PC-3 (cell line): ENCODE data around the gene PLAAT5. TPM values are rescaled to one million over a fixed set of nuclear protein-coding genes. Genes with fewer than 3 reads are reported as not detected.
A peak's percentile ranks its signal among the peaks of the same experiment; 100 is the strongest.

Experiments used
- ATAC-seq: fragments of 200-7000 bp; cut with Tn5 transposase; 2 replicates; pipeline ENCODE4 v1.9.1; 2020; ENCODE audit warnings: mild to moderate bottlenecking, moderate library complexity
- BruUV-seq: library from RNA; stranded (reverse); fragments of 400-500 nt; replicated peaks from 2 replicates; lab custom pipeline; 2021; lab: Mats Ljungman, UMichigan
- CTCF ChIA-PET: fragments of 300-600 bp; sonication (Branson Sonifier 250); formaldehyde crosslinking; loops from one replicate; lab custom pipeline; 2022; ENCODE audit warnings: antibody characterized with exemption; lab: Charles Lee
- POLR2A ChIA-PET: fragments of 300-600 bp; sonication (Branson Sonifier 250); formaldehyde crosslinking; loops from one replicate; lab custom pipeline; 2022; ENCODE audit warnings: antibody characterized with exemption; ENCODE audit not compliant: unreplicated experiment; lab: Charles Lee
- DNase-seq: peaks from one replicate; pipeline ENCODE4 v3.0.0-alpha.2; 2015
- H2AFZ ChIP-seq: fragments of 300-600 bp; sonication (generic); 2 replicates; pipeline ENCODE4 v1.6.0; 2016; ENCODE audit warnings: antibody characterized with exemption, low read length
- H3F3A ChIP-seq: fragments of 300-600 bp; sonication (generic); one replicate; pipeline ENCODE4 v1.6.0; 2017; ENCODE audit warnings: antibody characterized with exemption, low read length, control low read depth, mild to moderate bottlenecking; ENCODE audit not compliant: unreplicated experiment
- H3K27ac ChIP-seq: fragments of 300-600 bp; sonication (generic); 2 replicates; pipeline ENCODE4 v1.5.1; 2016; ENCODE audit warnings: mild to moderate bottlenecking, low read length
- H3K27me3 ChIP-seq: fragments of 300-600 bp; sonication (generic); 2 replicates; pipeline ENCODE4 v1.6.1; 2016; ENCODE audit warnings: low read length, mixed read lengths
- H3K36me3 ChIP-seq: fragments of 300-600 bp; sonication (generic); 2 replicates; pipeline ENCODE4 v1.6.1; 2016; ENCODE audit warnings: low read depth, mixed run types, low read length, mixed read lengths
- H3K4me1 ChIP-seq: fragments of 300-600 bp; sonication (generic); 2 replicates; pipeline ENCODE4 v1.5.1; 2016; ENCODE audit warnings: low read length; ENCODE audit not compliant: insufficient read depth
- H3K4me2 ChIP-seq: fragments of 300-600 bp; sonication (generic); 2 replicates; pipeline ENCODE4 v1.6.0; 2016; ENCODE audit warnings: low read length
- H3K4me3 ChIP-seq: fragments of 300-600 bp; sonication (generic); 2 replicates; pipeline ENCODE4 v1.5.1; 2016; ENCODE audit warnings: mild to moderate bottlenecking, low read length, mixed read lengths
- H3K79me2 ChIP-seq: fragments of 300-600 bp; sonication (generic); 2 replicates; pipeline ENCODE4 v1.6.1; 2017; ENCODE audit warnings: low read length, mixed read lengths
- H3K9ac ChIP-seq: fragments of 300-600 bp; sonication (generic); 2 replicates; pipeline ENCODE4 v1.6.0; 2016; ENCODE audit warnings: mild to moderate bottlenecking, low read length
- H3K9me2 ChIP-seq: fragments of 300-600 bp; sonication (generic); replicated peaks from 2 replicates; pipeline ENCODE4 v1.6.1; 2016; ENCODE audit warnings: mixed run types, low read length, mixed read lengths
- H3K9me3 ChIP-seq: fragments of 300-600 bp; sonication (generic); 2 replicates; pipeline ENCODE4 v1.6.1; 2016; ENCODE audit warnings: low read length, mixed read lengths
- H4K20me1 ChIP-seq: fragments of 300-600 bp; sonication (generic); 2 replicates; pipeline ENCODE4 v1.6.1; 2016; ENCODE audit warnings: low read length, mixed read lengths
- EZH2 ChIP-seq: fragments of 300-600 bp; sonication (generic); IDR thresholded peaks from one replicate; pipeline ENCODE4 v1.6.1; 2017; ENCODE audit warnings: antibody characterized with exemption, mild to moderate bottlenecking, low read length; ENCODE audit not compliant: unreplicated experiment
- EZH2phosphoT487 ChIP-seq: fragments of 300-600 bp; sonication (generic); IDR thresholded peaks from 2 replicates; pipeline ENCODE4 v1.6.1; 2018; ENCODE audit warnings: mild to moderate bottlenecking, antibody characterized with exemption, low read length, borderline replicate concordance
- intact Hi-C: fragments of 100-400 bp; cut with micrococcal nuclease; formaldehyde crosslinking; loops from 2 replicates; pipeline ENCODE4 v1.9.0; 2023
- total RNA-seq: library from RNA; depleted of rRNA; stranded (reverse); fragments of >200 nt; gene quantifications from 2 replicates; pipeline ENCODE4 v1.2.3, GENCODE V29; 2014
- TF ChIP-seq, protein P1 (sequence below): fragments of 300-600 bp; sonication (generic); conservative IDR thresholded peaks from 2 replicates; pipeline ENCODE4 v1.5.1; 2017; ENCODE audit warnings: antibody characterized with exemption, low read depth, mild to moderate bottlenecking, low read length

PLAAT5 gene
- total RNA-seq, 1 experiment from 2014 or later, result not detected

DNA sequence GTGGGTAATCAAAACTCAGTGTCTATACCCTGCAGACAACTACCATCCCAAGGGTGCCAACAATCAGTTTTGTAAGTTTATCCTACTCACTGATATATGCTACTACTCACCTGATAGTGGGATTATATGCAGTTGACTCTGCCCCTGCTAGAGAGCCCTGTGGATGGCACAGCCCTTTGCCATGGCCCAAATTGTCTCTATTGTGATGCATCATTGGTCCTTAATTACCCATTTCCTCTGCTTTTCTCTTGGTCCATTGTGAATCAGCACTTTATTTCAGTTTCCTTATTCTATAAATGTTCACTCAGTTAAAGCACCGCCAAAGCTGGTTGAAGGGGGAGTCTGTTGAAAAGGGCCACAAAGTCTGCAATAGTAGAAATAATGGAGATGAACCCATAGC is 42.3 kb downstream of the PLAAT5 start:
- H3F3A ChIP-seq, result no peaks in the 10 kb centered on the region
- BruUV-seq, result no TSS peak
- ChIA-PET CTCF (no interaction called here), POLR2A (no interaction called here)
- H3K36me3 ChIP-seq, result no peaks in the 10 kb centered on the region
- ATAC-seq, result no peak
- intact Hi-C loops, result no loop called here
- H3K9ac ChIP-seq, result no peak overlapping the region
- no peaks in the 10 kb centered on the region for H3K9me3 ChIP-seq
- H3K79me2 ChIP-seq, result no peaks in the 10 kb centered on the region
- H3K4me3 ChIP-seq, result no peak overlapping the region
- H3K27ac ChIP-seq, result no peak overlapping the region
- no peaks in the 10 kb centered on the region for H3K4me1 ChIP-seq
- H3K9me2 ChIP-seq, result no peaks in the 10 kb centered on the region
- no peak for DNase-seq
- no peak overlapping the region for H3K4me2 ChIP-seq
- no peaks in the 10 kb centered on the region for H4K20me1 ChIP-seq
- no peak for TF ChIP-seq EZH2phosphoT487
- TF ChIP-seq, protein P1, sequence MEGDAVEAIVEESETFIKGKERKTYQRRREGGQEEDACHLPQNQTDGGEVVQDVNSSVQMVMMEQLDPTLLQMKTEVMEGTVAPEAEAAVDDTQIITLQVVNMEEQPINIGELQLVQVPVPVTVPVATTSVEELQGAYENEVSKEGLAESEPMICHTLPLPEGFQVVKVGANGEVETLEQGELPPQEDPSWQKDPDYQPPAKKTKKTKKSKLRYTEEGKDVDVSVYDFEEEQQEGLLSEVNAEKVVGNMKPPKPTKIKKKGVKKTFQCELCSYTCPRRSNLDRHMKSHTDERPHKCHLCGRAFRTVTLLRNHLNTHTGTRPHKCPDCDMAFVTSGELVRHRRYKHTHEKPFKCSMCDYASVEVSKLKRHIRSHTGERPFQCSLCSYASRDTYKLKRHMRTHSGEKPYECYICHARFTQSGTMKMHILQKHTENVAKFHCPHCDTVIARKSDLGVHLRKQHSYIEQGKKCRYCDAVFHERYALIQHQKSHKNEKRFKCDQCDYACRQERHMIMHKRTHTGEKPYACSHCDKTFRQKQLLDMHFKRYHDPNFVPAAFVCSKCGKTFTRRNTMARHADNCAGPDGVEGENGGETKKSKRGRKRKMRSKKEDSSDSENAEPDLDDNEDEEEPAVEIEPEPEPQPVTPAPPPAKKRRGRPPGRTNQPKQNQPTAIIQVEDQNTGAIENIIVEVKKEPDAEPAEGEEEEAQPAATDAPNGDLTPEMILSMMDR, result no peak
- no peak for TF ChIP-seq EZH2
- no peak overlapping the region for H2AFZ ChIP-seq
- peaks cover 28% of the 10 kb centered on the region for H3K27me3 ChIP-seq

GRCh38 chr11:63445720-63446119 is 45.2 kb downstream of the PLAAT5 start:
- no peak overlapping the region for H2AFZ ChIP-seq
- no peaks in the 10 kb centered on the region for H3K36me3 ChIP-seq
- no peak overlapping the region for H3K27ac ChIP-seq
- intact Hi-C loops, result no loop called here
- TF ChIP-seq EZH2, result no peak
- H3K4me1 ChIP-seq, result no peaks in the 10 kb centered on the region
- H3K9ac ChIP-seq, result no peak overlapping the region
- H3K27me3 ChIP-seq, result peaks cover 22% of the 10 kb centered on the region
- no peaks in the 10 kb centered on the region for H3F3A ChIP-seq
- ATAC-seq (peak; percentile 87), DNase-seq (peak; percentile 58)
- CTCF ChIA-PET, result interaction anchor here (0.8 kb wide), 1 partner anchor 142 kb away, joined by 3 read pairs; no protein-coding TSS in a partner anchor
- no peaks in the 10 kb centered on the region for H3K9me2 ChIP-seq
- no TSS peak for BruUV-seq
- no peaks in the 10 kb centered on the region for H3K9me3 ChIP-seq
- no peaks in the 10 kb centered on the region for H3K79me2 ChIP-seq
- no peak overlapping the region for H3K4me3 ChIP-seq
- POLR2A ChIA-PET, result no interaction called here
- H3K4me2 ChIP-seq, result no peak overlapping the region
- H4K20me1 ChIP-seq, result no peaks in the 10 kb centered on the region

GRCh38 chr11:63445118-63445517 is 45.8 kb downstream of the PLAAT5 start:
- H3K4me1 ChIP-seq, result no peaks in the 10 kb centered on the region
- H3K4me2 ChIP-seq, result no peak overlapping the region
- H3K9me3 ChIP-seq, result no peaks in the 10 kb centered on the region
- no peaks in the 10 kb centered on the region for H3K79me2 ChIP-seq
- no peaks in the 10 kb centered on the region for H3K9me2 ChIP-seq
- no peaks in the 10 kb centered on the region for H3F3A ChIP-seq
- no peak overlapping the region for H3K4me3 ChIP-seq
- CTCF ChIA-PET, result no interaction called here
- POLR2A ChIA-PET, result no interaction called here
- H3K27ac ChIP-seq, result no peak overlapping the region
- peaks cover 17% of the 10 kb centered on the region; the same call in 1 of the 2 replicates for H3K27me3 ChIP-seq
- TF ChIP-seq EZH2, result no peak
- TF ChIP-seq, protein P1, result no peak
- no peaks in the 10 kb centered on the region for H4K20me1 ChIP-seq
- no peaks in the 10 kb centered on the region for H3K36me3 ChIP-seq
- no peak overlapping the region for H2AFZ ChIP-seq
- DNase-seq (no peak), ATAC-seq (no peak)
- BruUV-seq, result no TSS peak
- no peak overlapping the region for H3K9ac ChIP-seq
- intact Hi-C loops, result no loop called here
